ENCODE measurements around the gene ARCN1. TPM values are rescaled to one million over a fixed set of nuclear protein-coding genes. Genes with fewer than 3 reads are reported as not detected.

Gene ARCN1
- total RNA-seq, 1 donor from 2014 or later, result 112 TPM

DNA sequence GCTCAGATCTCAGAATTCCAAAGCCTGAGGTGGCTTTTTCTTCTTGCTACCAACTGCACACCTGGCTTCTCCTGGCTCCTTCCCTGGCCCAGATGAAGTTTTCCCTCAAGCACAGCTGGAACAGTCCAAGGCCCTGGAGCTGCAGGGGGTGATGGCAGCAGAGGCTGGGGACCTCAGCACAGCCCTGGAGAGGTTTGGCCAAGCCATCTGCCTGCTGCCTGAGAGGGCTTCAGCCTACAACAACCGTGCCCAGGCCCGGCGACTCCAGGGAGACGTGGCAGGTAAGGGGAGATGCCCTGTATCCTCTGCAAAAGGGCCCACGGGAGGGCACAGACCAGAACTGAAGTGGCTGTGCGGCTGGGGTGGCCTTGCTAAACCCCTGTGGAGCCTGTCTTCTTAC lies 43.7 kb upstream of the ARCN1 start:
- DNase-seq (ENCODE audit: low spot score), result no peak
- Mint-ChIP-seq H3K9me3 (peaks cover 2% of the 10 kb centered on the region), H3K4me3 (no peak overlapping the region), H3K27ac (no peak overlapping the region), H3K27me3 (ENCODE audit: insufficient read depth, low read depth) (peaks cover 8% of the 10 kb centered on the region), H3K36me3 (peaks cover 16% of the 10 kb centered on the region), H3K4me1 (peaks cover 29% of the 10 kb centered on the region)
- Histone ChIP-seq H3F3A (ENCODE audit: low read depth) (peaks cover 53% of the 10 kb centered on the region), H3K9me3 (ENCODE audit: low read depth) (no peaks in the 10 kb centered on the region), H3K4me2 (no peak overlapping the region), H3K36me3 (no peaks in the 10 kb centered on the region), H3K9ac (no peak overlapping the region), H3K27ac (no peak overlapping the region), H3K27me3 (no peaks in the 10 kb centered on the region), H3K4me3 (no peak overlapping the region), H2AFZ (replicated peaks) (no peak overlapping the region), H3K79me2 (ENCODE audit: low read depth) (peaks cover 11% of the 10 kb centered on the region), H3K4me1 (peaks cover 24% of the 10 kb centered on the region), H4K20me1 (ENCODE audit: low read depth) (no peaks in the 10 kb centered on the region)
- TF ChIP-seq, protein P1, sequence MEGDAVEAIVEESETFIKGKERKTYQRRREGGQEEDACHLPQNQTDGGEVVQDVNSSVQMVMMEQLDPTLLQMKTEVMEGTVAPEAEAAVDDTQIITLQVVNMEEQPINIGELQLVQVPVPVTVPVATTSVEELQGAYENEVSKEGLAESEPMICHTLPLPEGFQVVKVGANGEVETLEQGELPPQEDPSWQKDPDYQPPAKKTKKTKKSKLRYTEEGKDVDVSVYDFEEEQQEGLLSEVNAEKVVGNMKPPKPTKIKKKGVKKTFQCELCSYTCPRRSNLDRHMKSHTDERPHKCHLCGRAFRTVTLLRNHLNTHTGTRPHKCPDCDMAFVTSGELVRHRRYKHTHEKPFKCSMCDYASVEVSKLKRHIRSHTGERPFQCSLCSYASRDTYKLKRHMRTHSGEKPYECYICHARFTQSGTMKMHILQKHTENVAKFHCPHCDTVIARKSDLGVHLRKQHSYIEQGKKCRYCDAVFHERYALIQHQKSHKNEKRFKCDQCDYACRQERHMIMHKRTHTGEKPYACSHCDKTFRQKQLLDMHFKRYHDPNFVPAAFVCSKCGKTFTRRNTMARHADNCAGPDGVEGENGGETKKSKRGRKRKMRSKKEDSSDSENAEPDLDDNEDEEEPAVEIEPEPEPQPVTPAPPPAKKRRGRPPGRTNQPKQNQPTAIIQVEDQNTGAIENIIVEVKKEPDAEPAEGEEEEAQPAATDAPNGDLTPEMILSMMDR (IDR thresholded peaks at IDR 0.05), result no peak
- TF ChIP-seq EZH2 (IDR thresholded peaks at IDR 0.05), result no peak
- TF ChIP-seq EZH2phosphoT487 (IDR thresholded peaks at IDR 0.05), result no peak

- Histone ChIP-seq H3K36me3 (no peaks in the 10 kb centered on the region), H4K20me1 (ENCODE audit: low read depth) (no peaks in the 10 kb centered on the region), H3K4me3 (peak overlapping the region; percentile 94), H3K9me3 (ENCODE audit: low read depth) (no peaks in the 10 kb centered on the region), H3K79me2 (ENCODE audit: low read depth) (peaks cover 11% of the 10 kb centered on the region), H2AFZ (replicated peaks) (no peak overlapping the region), H3K4me2 (peak overlapping the region; percentile 81), H3F3A (ENCODE audit: low read depth) (peaks cover 48% of the 10 kb centered on the region), H3K27me3 (no peaks in the 10 kb centered on the region), H3K9ac (no peak overlapping the region), H3K27ac (no peak overlapping the region), H3K4me1 (peaks cover 24% of the 10 kb centered on the region)
- Mint-ChIP-seq H3K4me1 (peaks cover 29% of the 10 kb centered on the region), H3K27ac (no peak overlapping the region), H3K36me3 (peaks cover 9% of the 10 kb centered on the region), H3K9me3 (peaks cover 2% of the 10 kb centered on the region), H3K27me3 (ENCODE audit: insufficient read depth, low read depth) (peaks cover 8% of the 10 kb centered on the region), H3K4me3 (peak overlapping the region; percentile 98)
- peak; percentile 29 for DNase-seq (ENCODE audit: low spot score)
- TF ChIP-seq, protein P1 (IDR thresholded peaks at IDR 0.05), result no peak
- TF ChIP-seq EZH2phosphoT487 (IDR thresholded peaks at IDR 0.05) (no peak), EZH2 (IDR thresholded peaks at IDR 0.05) (no peak)
Observed at GRCh38 chr11:118529584-118530175, 42.5 kb upstream of the ARCN1 start.

- DNase-seq (ENCODE audit: low spot score), result no peak
- TF ChIP-seq EZH2 (IDR thresholded peaks at IDR 0.05) (no peak), EZH2phosphoT487 (IDR thresholded peaks at IDR 0.05) (no peak)
- TF ChIP-seq, protein P1 (IDR thresholded peaks at IDR 0.05), result no peak
- Mint-ChIP-seq H3K4me3 (peak overlapping the region; percentile 98), H3K27ac (peak overlapping the region; percentile 46), H3K4me1 (peaks cover 29% of the 10 kb centered on the region), H3K27me3 (ENCODE audit: insufficient read depth, low read depth) (peaks cover 8% of the 10 kb centered on the region), H3K36me3 (peaks cover 9% of the 10 kb centered on the region), H3K9me3 (peaks cover 2% of the 10 kb centered on the region)
- no peaks in the 10 kb centered on the region for H3K9me3 ChIP-seq (ENCODE audit: low read depth)
- H3K27me3 ChIP-seq, result no peaks in the 10 kb centered on the region
- H3K79me2 ChIP-seq (ENCODE audit: low read depth), result peaks cover 11% of the 10 kb centered on the region
- no peaks in the 10 kb centered on the region for H3K36me3 ChIP-seq
- H3K4me1 ChIP-seq, result peaks cover 24% of the 10 kb centered on the region
- no peak overlapping the region for H3K27ac ChIP-seq
- peak overlapping the region; percentile 10 for H3K9ac ChIP-seq
- peak overlapping the region; percentile 94 for H3K4me3 ChIP-seq
- peak overlapping the region; percentile 95 for H2AFZ ChIP-seq (replicated peaks)
- no peaks in the 10 kb centered on the region for H4K20me1 ChIP-seq (ENCODE audit: low read depth)
- peak overlapping the region; percentile 81 for H3K4me2 ChIP-seq
- peaks cover 44% of the 10 kb centered on the region for H3F3A ChIP-seq (ENCODE audit: low read depth)
Observed at GRCh38 chr11:118530180-118530682, 42.0 kb upstream of the ARCN1 start.
